WTC11 (cell line): Measurements from ENCODE around the gene TTC24. TPM values are rescaled to one million over a fixed set of nuclear protein-coding genes. Genes with fewer than 3 reads are reported as not detected.

Source experiments
- ATAC-seq: fragments of 200-7000 bp; cut with Tn5 transposase; 2 replicates; pipeline ENCODE4 v1.10.0; 2021; ENCODE audit warnings: mild to moderate bottlenecking, moderate library complexity
- CTCF ChIA-PET: fragments of 300-600 bp; sonication (Branson Sonifier 250); formaldehyde crosslinking; loops from one replicate; lab custom pipeline; 2021; ENCODE audit warnings: antibody characterized with exemption; lab: Charles Lee
- POLR2A ChIA-PET: fragments of 350-600 bp; sonication (Branson Sonifier 250); formaldehyde crosslinking; loops from one replicate; lab custom pipeline; 2021; ENCODE audit warnings: antibody characterized with exemption; lab: Charles Lee
- DNase-seq: peaks from one replicate; pipeline ENCODE4 v3.0.0; 2021; ENCODE audit warnings: low spot score
- H3K27ac Mint-ChIP-seq: 2 replicates; pipeline ENCODE4 v1.8.0; 2021; ENCODE audit warnings: mixed read lengths
- H3K27me3 Mint-ChIP-seq: 2 replicates; pipeline ENCODE4 v1.8.0; 2021; ENCODE audit warnings: low read depth, mild to moderate bottlenecking, moderate library complexity, mixed read lengths
- H3K36me3 Mint-ChIP-seq: 2 replicates; pipeline ENCODE4 v1.8.0; 2021; ENCODE audit warnings: mixed read lengths
- H3K4me1 Mint-ChIP-seq: 2 replicates; pipeline ENCODE4 v1.8.0; 2022; ENCODE audit warnings: mixed read lengths
- H3K4me3 Mint-ChIP-seq: 2 replicates; pipeline ENCODE4 v1.8.0; 2021; ENCODE audit warnings: mild to moderate bottlenecking, moderate library complexity, mixed read lengths
- H3K9me3 Mint-ChIP-seq: 2 replicates; pipeline ENCODE4 v1.8.0; 2021; ENCODE audit warnings: mixed read lengths
- CREB1 ChIP-seq: sonication (generic); formaldehyde crosslinking; IDR thresholded peaks from 2 replicates; pipeline ENCODE4 v1.8.0; 2023; ENCODE audit warnings: mild to moderate bottlenecking, missing genetic modification reagents
- EMX1 ChIP-seq: fragments of 250-450 bp; sonication (Bioruptor Pico); IDR thresholded peaks from 2 replicates; pipeline ENCODE4 v1.8.0; 2021; ENCODE audit warnings: mild to moderate bottlenecking
- HMGA2 ChIP-seq: fragments of 250-450 bp; sonication (Bioruptor Pico); IDR thresholded peaks from 2 replicates; pipeline ENCODE4 v1.4.0; 2021; ENCODE audit warnings: mild to moderate bottlenecking, moderate library complexity
- NFATC4 ChIP-seq: fragments of 250-450 bp; sonication (Bioruptor Pico); IDR thresholded peaks from 2 replicates; pipeline ENCODE4 v1.9.0; 2021; ENCODE audit warnings: mild to moderate bottlenecking
- NFE2L1 ChIP-seq: sonication (generic); formaldehyde crosslinking; IDR thresholded peaks from 2 replicates; pipeline ENCODE4 v1.8.1; 2023; ENCODE audit warnings: missing genetic modification reagents
- NR3C1 ChIP-seq: sonication (generic); formaldehyde crosslinking; conservative IDR thresholded peaks from 2 replicates; pipeline ENCODE4 v1.8.1; 2023; ENCODE audit warnings: low read depth, mild to moderate bottlenecking, missing genetic modification reagents
- SOX15 ChIP-seq: fragments of 250-450 bp; sonication (Bioruptor Pico); IDR thresholded peaks from 2 replicates; pipeline ENCODE4 v1.9.0; 2021; ENCODE audit warnings: mild to moderate bottlenecking
- SP1 ChIP-seq: sonication (generic); formaldehyde crosslinking; conservative IDR thresholded peaks from 2 replicates; pipeline ENCODE4 v1.8.1; 2022; ENCODE audit warnings: missing genetic modification reagents
- ZNF121 ChIP-seq: sonication (generic); formaldehyde crosslinking; IDR thresholded peaks from 2 replicates; pipeline ENCODE4 v1.8.0; 2023; ENCODE audit warnings: missing genetic modification reagents
- ZNF396 ChIP-seq: fragments of 250-450 bp; sonication (Bioruptor Pico); IDR thresholded peaks from 2 replicates; pipeline ENCODE4 v1.8.0; 2021; ENCODE audit warnings: mild to moderate bottlenecking, moderate library complexity, borderline replicate concordance
- total RNA-seq: library from RNA; stranded (reverse); gene quantifications from 3 replicates; pipeline ENCODE4 v1.2.3, GENCODE V29; 2021
- TF ChIP-seq, protein P1 (sequence below): sonication (generic); formaldehyde crosslinking; IDR thresholded peaks from 2 replicates; pipeline ENCODE4 v1.8.0; 2022; ENCODE audit warnings: mild to moderate bottlenecking, missing genetic modification reagents
- TF ChIP-seq, protein P2 (sequence below): sonication (generic); formaldehyde crosslinking; IDR thresholded peaks from 2 replicates; pipeline ENCODE4 v1.8.1; 2023; ENCODE audit warnings: mild to moderate bottlenecking, missing genetic modification reagents, moderate library complexity
- TF ChIP-seq, protein P3 (sequence below): fragments of 250-450 bp; sonication (Bioruptor Pico); IDR thresholded peaks from 2 replicates; pipeline ENCODE4 v2.1.2; 2022; ENCODE audit warnings: mild to moderate bottlenecking, moderate library complexity
- TF ChIP-seq, protein P4 (sequence below): sonication (generic); formaldehyde crosslinking; IDR thresholded peaks from 2 replicates; pipeline ENCODE4 v1.8.0; 2022; ENCODE audit warnings: mild to moderate bottlenecking, missing genetic modification reagents
- TF ChIP-seq, protein P5 (sequence below): sonication (generic); formaldehyde crosslinking; conservative IDR thresholded peaks from 2 replicates; pipeline ENCODE4 v1.8.1; 2023; ENCODE audit warnings: mild to moderate bottlenecking, low read depth, missing genetic modification reagents, moderate library complexity
- TF ChIP-seq, protein P6 (sequence below): fragments of 250-450 bp; sonication (Bioruptor Pico); IDR thresholded peaks from 2 replicates; pipeline ENCODE4 v1.9.0; 2021; ENCODE audit warnings: mild to moderate bottlenecking, borderline replicate concordance

Gene TTC24
- total RNA-seq, 1 experiment from 2014 or later = 0.20 TPM

DNA sequence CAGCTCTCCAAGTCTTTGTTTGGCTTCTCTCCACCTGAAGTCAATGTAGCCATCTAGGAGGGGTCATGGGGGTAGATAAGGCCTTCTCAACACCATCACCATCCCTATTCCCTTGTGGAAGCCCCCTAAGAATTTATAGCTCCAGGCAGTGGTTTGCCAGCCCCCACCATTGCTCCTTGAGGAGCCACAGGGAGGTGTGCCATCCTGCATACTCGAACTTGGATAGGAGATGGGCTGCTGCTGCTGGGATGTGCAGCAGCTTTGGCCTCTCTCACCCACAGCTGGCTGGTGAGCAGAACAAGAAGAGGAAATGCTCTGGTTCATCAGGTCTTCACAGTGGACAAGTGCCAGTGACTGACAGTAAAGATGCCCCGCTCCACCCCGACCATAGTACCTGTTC, 16.9 kb downstream of the TTC24 start:
- ATAC-seq (no peak), DNase-seq (no peak)
- Mint-ChIP-seq H3K27ac (no peak overlapping the region), H3K4me3 (no peak overlapping the region), H3K4me1 (peaks cover 14% of the 10 kb centered on the region), H3K9me3 (no peaks in the 10 kb centered on the region), H3K36me3 (peaks cover 52% of the 10 kb centered on the region), H3K27me3 (no peaks in the 10 kb centered on the region)
- no peak for TF ChIP-seq ZNF396 (CRISPR knock-in tag)
- TF ChIP-seq, protein P1, sequence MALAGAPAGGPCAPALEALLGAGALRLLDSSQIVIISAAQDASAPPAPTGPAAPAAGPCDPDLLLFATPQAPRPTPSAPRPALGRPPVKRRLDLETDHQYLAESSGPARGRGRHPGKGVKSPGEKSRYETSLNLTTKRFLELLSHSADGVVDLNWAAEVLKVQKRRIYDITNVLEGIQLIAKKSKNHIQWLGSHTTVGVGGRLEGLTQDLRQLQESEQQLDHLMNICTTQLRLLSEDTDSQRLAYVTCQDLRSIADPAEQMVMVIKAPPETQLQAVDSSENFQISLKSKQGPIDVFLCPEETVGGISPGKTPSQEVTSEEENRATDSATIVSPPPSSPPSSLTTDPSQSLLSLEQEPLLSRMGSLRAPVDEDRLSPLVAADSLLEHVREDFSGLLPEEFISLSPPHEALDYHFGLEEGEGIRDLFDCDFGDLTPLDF (CRISPR knock-in tag) = no peak
- TF ChIP-seq NFE2L1 = no peak
- TF ChIP-seq, protein P2, sequence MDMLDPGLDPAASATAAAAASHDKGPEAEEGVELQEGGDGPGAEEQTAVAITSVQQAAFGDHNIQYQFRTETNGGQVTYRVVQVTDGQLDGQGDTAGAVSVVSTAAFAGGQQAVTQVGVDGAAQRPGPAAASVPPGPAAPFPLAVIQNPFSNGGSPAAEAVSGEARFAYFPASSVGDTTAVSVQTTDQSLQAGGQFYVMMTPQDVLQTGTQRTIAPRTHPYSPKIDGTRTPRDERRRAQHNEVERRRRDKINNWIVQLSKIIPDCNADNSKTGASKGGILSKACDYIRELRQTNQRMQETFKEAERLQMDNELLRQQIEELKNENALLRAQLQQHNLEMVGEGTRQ (CRISPR knock-in tag) = no peak
- no peak for TF ChIP-seq SOX15 (CRISPR knock-in tag)
- TF ChIP-seq, protein P3, sequence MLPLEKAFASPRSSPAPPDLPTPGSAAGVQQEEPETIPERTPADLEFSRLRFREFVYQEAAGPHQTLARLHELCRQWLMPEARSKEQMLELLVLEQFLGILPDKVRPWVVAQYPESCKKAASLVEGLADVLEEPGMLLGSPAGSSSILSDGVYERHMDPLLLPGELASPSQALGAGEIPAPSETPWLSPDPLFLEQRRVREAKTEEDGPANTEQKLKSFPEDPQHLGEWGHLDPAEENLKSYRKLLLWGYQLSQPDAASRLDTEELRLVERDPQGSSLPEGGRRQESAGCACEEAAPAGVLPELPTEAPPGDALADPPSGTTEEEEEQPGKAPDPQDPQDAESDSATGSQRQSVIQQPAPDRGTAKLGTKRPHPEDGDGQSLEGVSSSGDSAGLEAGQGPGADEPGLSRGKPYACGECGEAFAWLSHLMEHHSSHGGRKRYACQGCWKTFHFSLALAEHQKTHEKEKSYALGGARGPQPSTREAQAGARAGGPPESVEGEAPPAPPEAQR (CRISPR knock-in tag) = no peak
- CTCF ChIA-PET = no interaction called here
- POLR2A ChIA-PET = interaction anchor here (0.6 to 0.7 kb wide), 3 partner anchors 11 to 91 kb away, joined by 3 read pairs; no protein-coding TSS in a partner anchor

DNA sequence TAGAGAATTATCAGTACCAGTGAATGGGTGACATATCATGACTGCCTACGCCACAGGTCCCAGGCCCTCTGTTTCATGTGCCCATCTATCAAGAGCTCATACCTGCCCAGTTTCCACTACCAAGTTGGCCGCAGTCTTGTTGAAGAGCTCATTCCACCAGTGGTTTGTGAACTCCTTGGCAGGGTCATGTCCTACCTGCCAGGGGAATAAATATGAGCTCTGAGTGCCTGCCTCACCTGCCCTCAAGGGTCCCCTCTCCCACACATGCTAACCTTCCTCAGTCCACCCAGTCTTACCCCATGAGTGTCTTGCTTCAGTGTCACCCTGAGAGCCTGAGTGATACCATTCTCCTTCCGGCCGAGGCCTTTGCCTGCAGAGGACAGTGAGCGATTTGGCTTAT, 18.6 kb downstream of the TTC24 start:
- DNase-seq (no peak), ATAC-seq (no peak)
- peaks cover 52% of the 10 kb centered on the region for H3K36me3 Mint-ChIP-seq
- peak overlapping the region; percentile 11; the same call in 1 of the 2 replicates for H3K27ac Mint-ChIP-seq
- peaks cover 13% of the 10 kb centered on the region for H3K4me1 Mint-ChIP-seq
- H3K27me3 Mint-ChIP-seq = no peaks in the 10 kb centered on the region
- no peaks in the 10 kb centered on the region for H3K9me3 Mint-ChIP-seq
- POLR2A ChIA-PET = interaction anchor here (0.6 kb wide), 1 partner anchor 162 kb away, joined by 3 read pairs; no protein-coding TSS in a partner anchor
- H3K4me3 Mint-ChIP-seq = no peak overlapping the region
- TF ChIP-seq HMGA2 (CRISPR knock-in tag) = no peak
- no peak for TF ChIP-seq SP1
- no peak for TF ChIP-seq ZNF121 (CRISPR knock-in tag)
- TF ChIP-seq CREB1 (CRISPR knock-in tag) = no peak
- TF ChIP-seq, protein P4, sequence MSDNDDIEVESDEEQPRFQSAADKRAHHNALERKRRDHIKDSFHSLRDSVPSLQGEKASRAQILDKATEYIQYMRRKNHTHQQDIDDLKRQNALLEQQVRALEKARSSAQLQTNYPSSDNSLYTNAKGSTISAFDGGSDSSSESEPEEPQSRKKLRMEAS (CRISPR knock-in tag) = no peak
- TF ChIP-seq, protein P5, sequence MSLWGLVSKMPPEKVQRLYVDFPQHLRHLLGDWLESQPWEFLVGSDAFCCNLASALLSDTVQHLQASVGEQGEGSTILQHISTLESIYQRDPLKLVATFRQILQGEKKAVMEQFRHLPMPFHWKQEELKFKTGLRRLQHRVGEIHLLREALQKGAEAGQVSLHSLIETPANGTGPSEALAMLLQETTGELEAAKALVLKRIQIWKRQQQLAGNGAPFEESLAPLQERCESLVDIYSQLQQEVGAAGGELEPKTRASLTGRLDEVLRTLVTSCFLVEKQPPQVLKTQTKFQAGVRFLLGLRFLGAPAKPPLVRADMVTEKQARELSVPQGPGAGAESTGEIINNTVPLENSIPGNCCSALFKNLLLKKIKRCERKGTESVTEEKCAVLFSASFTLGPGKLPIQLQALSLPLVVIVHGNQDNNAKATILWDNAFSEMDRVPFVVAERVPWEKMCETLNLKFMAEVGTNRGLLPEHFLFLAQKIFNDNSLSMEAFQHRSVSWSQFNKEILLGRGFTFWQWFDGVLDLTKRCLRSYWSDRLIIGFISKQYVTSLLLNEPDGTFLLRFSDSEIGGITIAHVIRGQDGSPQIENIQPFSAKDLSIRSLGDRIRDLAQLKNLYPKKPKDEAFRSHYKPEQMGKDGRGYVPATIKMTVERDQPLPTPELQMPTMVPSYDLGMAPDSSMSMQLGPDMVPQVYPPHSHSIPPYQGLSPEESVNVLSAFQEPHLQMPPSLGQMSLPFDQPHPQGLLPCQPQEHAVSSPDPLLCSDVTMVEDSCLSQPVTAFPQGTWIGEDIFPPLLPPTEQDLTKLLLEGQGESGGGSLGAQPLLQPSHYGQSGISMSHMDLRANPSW (CRISPR knock-in tag) = no peak
- no peak for TF ChIP-seq EMX1 (CRISPR knock-in tag)
- TF ChIP-seq, protein P6, sequence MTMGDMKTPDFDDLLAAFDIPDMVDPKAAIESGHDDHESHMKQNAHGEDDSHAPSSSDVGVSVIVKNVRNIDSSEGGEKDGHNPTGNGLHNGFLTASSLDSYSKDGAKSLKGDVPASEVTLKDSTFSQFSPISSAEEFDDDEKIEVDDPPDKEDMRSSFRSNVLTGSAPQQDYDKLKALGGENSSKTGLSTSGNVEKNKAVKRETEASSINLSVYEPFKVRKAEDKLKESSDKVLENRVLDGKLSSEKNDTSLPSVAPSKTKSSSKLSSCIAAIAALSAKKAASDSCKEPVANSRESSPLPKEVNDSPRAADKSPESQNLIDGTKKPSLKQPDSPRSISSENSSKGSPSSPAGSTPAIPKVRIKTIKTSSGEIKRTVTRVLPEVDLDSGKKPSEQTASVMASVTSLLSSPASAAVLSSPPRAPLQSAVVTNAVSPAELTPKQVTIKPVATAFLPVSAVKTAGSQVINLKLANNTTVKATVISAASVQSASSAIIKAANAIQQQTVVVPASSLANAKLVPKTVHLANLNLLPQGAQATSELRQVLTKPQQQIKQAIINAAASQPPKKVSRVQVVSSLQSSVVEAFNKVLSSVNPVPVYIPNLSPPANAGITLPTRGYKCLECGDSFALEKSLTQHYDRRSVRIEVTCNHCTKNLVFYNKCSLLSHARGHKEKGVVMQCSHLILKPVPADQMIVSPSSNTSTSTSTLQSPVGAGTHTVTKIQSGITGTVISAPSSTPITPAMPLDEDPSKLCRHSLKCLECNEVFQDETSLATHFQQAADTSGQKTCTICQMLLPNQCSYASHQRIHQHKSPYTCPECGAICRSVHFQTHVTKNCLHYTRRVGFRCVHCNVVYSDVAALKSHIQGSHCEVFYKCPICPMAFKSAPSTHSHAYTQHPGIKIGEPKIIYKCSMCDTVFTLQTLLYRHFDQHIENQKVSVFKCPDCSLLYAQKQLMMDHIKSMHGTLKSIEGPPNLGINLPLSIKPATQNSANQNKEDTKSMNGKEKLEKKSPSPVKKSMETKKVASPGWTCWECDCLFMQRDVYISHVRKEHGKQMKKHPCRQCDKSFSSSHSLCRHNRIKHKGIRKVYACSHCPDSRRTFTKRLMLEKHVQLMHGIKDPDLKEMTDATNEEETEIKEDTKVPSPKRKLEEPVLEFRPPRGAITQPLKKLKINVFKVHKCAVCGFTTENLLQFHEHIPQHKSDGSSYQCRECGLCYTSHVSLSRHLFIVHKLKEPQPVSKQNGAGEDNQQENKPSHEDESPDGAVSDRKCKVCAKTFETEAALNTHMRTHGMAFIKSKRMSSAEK (CRISPR knock-in tag) = no peak
- TF ChIP-seq NFATC4 (CRISPR knock-in tag) = no peak
- TF ChIP-seq, protein P2 (CRISPR knock-in tag) = no peak
- no peak for TF ChIP-seq NR3C1
- TF ChIP-seq, all 79 proteins: peak for 0
- CTCF ChIA-PET = interaction anchor here (1.0 kb wide), 1 partner anchor 212 kb away, joined by 3 read pairs; no protein-coding TSS in a partner anchor
